ENCODE results near the gene TNFRSF19. TPM values are rescaled to one million over a fixed set of nuclear protein-coding genes. Genes with fewer than 3 reads are reported as not detected.

TNFRSF19 gene
- total RNA-seq, 1 donor from 2014 or later: 0.85 TPM

GRCh38 chr13:23680845-23681669 lies 110.8 kb downstream of the TNFRSF19 start:
- H3K9me3 ChIP-seq: no peaks in the 10 kb centered on the region
- H3K27me3 ChIP-seq: no peaks in the 10 kb centered on the region
- H3K4me1 ChIP-seq: no peaks in the 10 kb centered on the region
- DNase-seq (ENCODE audit: low spot score in 2 of 2): no peak
- H3K36me3 ChIP-seq: no peaks in the 10 kb centered on the region
- H3K4me3 ChIP-seq: no peak overlapping the region
- intact Hi-C loops (cut with DNase I): no loop called here
- TF ChIP-seq CTCF (IDR thresholded peaks at IDR 0.05): no peak
- H3K27ac ChIP-seq: no peak overlapping the region

DNA sequence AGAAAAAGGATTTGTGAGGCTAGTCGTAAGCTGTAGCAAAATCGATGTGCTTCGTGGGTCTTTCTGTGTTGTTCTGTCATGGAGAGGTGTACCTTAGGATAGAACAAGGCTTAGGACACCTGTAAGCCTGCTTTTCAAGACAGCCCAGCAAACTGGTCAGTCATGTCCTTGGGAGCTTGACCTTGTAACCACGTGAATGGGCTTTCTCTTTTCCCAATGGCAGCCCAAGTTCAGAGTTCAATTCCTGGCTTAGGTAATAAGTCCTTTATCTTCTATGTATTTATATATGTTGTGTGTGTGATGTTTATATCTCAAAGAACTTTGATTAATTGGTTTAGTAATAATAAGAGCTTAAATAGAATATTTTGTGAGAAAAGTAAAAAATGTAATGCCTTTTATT lies 112.9 kb downstream of the TNFRSF19 start:
- Histone ChIP-seq H3K4me3 (no peak overlapping the region), H3K27me3 (no peaks in the 10 kb centered on the region), H3K4me1 (no peaks in the 10 kb centered on the region), H3K27ac (no peak overlapping the region), H3K9me3 (no peaks in the 10 kb centered on the region), H3K36me3 (no peaks in the 10 kb centered on the region)
- intact Hi-C loops (cut with DNase I): no loop called here
- TF ChIP-seq CTCF (IDR thresholded peaks at IDR 0.05): no peak
- DNase-seq (ENCODE audit: low spot score in 2 of 2): no peak

- no peak for DNase-seq (ENCODE audit: low spot score in 2 of 2)
- H3K4me3 ChIP-seq: no peak overlapping the region
- TF ChIP-seq CTCF (IDR thresholded peaks at IDR 0.05): no peak
- intact Hi-C loops (cut with DNase I): no loop called here
- H3K36me3 ChIP-seq: no peaks in the 10 kb centered on the region
- H3K27me3 ChIP-seq: no peaks in the 10 kb centered on the region
- no peaks in the 10 kb centered on the region for H3K4me1 ChIP-seq
- no peak overlapping the region for H3K27ac ChIP-seq
- H3K9me3 ChIP-seq: no peaks in the 10 kb centered on the region
Observed at GRCh38 chr13:23684647-23685046, 114.4 kb downstream of the TNFRSF19 start.

DNA sequence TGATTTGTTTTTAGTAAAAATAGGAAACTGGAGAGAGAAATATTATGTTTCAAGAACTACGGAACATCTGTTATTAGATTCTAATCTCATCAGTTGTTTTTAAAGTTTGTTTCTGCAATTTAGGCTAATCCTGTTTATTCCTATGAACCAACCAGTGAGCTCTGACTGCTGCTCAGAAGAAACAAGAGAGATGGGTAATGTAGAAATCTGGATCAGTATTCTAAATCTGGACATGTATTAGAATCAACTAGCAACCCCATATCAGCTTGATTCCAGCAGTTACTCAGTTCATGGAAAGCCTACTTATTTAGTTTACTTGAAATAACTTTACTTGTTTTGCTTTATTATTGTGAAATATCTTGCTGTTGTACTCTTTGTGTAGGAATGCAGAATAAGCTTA lies 115.2 kb downstream of the TNFRSF19 start:
- intact Hi-C loops (cut with DNase I): no loop called here

GRCh38 chr13:23686948-23687347 lies 116.7 kb downstream of the TNFRSF19 start:
- no peaks in the 10 kb centered on the region for H3K36me3 ChIP-seq
- H3K4me1 ChIP-seq: no peaks in the 10 kb centered on the region
- H3K27ac ChIP-seq: no peak overlapping the region
- DNase-seq (ENCODE audit: low spot score in 2 of 2): no peak
- intact Hi-C loops (cut with DNase I): no loop called here
- H3K9me3 ChIP-seq: no peaks in the 10 kb centered on the region
- TF ChIP-seq CTCF (IDR thresholded peaks at IDR 0.05): no peak
- no peak overlapping the region for H3K4me3 ChIP-seq
- no peaks in the 10 kb centered on the region for H3K27me3 ChIP-seq

More for the DNA sequence above, 115.2 kb downstream of the TNFRSF19 start:
- Histone ChIP-seq H3K27me3 (no peaks in the 10 kb centered on the region), H3K36me3 (no peaks in the 10 kb centered on the region), H3K4me1 (no peaks in the 10 kb centered on the region), H3K9me3 (no peaks in the 10 kb centered on the region), H3K4me3 (no peak overlapping the region), H3K27ac (no peak overlapping the region)
- DNase-seq (ENCODE audit: low spot score in 2 of 2): no peak
- TF ChIP-seq CTCF (IDR thresholded peaks at IDR 0.05): no peak
